Endodermal cell (in vitro differentiated cells): ENCODE results near the gene IGSF1. TPM values are rescaled to one million over a fixed set of nuclear protein-coding genes. Genes with fewer than 3 reads are reported as not detected.
"Not testable (repeated sequence)": the region's sequence is repeated elsewhere in the genome, so short reads cannot be mapped to it uniquely, and the experiment has no call there.

ENCODE experiments used
- DNase-seq: peaks from one replicate; pipeline ENCODE4 v3.0.0-alpha.2; 2017
- H3K27ac ChIP-seq: 2 replicates; pipeline ENCODE4 v1.5.1; 2013; ENCODE audit warnings: mild to moderate bottlenecking, low read depth, low read length, moderate library complexity
- H3K27me3 ChIP-seq: 2 replicates; pipeline ENCODE4 v1.6.1; 2013; ENCODE audit warnings: mild to moderate bottlenecking, low read length, moderate library complexity; ENCODE audit not compliant: insufficient read depth, control insufficient read depth, poor library complexity, severe bottlenecking
- H3K36me3 ChIP-seq: 2 replicates; pipeline ENCODE4 v1.7.0; 2013; ENCODE audit warnings: mild to moderate bottlenecking, low read length, moderate library complexity; ENCODE audit not compliant: control insufficient read depth, insufficient read depth
- H3K4me1 ChIP-seq: one replicate; pipeline ENCODE4 v1.7.0; 2013; ENCODE audit warnings: low read length; ENCODE audit not compliant: control insufficient read depth, insufficient read depth
- H3K4me3 ChIP-seq: 2 replicates; pipeline ENCODE4 v1.5.1; 2013; ENCODE audit warnings: mild to moderate bottlenecking, low read length, moderate library complexity
- H3K9ac ChIP-seq: 2 replicates; pipeline ENCODE4 v1.6.1; 2013; ENCODE audit warnings: mild to moderate bottlenecking, low read length, moderate library complexity; ENCODE audit not compliant: poor library complexity, severe bottlenecking; ENCODE audit errors: extremely low read depth
- H3K9me3 ChIP-seq: 2 replicates; pipeline ENCODE4 v1.6.1; 2013; ENCODE audit warnings: mild to moderate bottlenecking, low read length, moderate library complexity; ENCODE audit not compliant: control insufficient read depth
- H3K27ac Mint-ChIP-seq: 2 replicates; pipeline ENCODE4 v1.8.0; 2020; ENCODE audit warnings: mixed read lengths
- H3K27me3 Mint-ChIP-seq: 2 replicates; pipeline ENCODE4 v1.8.0; 2021; ENCODE audit warnings: mild to moderate bottlenecking, mixed read lengths; ENCODE audit not compliant: insufficient read depth
- H3K36me3 Mint-ChIP-seq: 2 replicates; pipeline ENCODE4 v1.8.0; 2020; ENCODE audit warnings: low read depth, mixed read lengths
- H3K4me1 Mint-ChIP-seq: 2 replicates; pipeline ENCODE4 v1.8.0; 2020; ENCODE audit warnings: mixed read lengths
- H3K4me3 Mint-ChIP-seq: 2 replicates; pipeline ENCODE4 v1.8.0; 2020; ENCODE audit warnings: mild to moderate bottlenecking, moderate library complexity, mixed read lengths
- H3K9me3 Mint-ChIP-seq: 2 replicates; pipeline ENCODE4 v1.8.0; 2020; ENCODE audit warnings: mild to moderate bottlenecking, mixed read lengths
- CTCF ChIP-seq: fragments of 200-600 bp; sonication (generic); conservative IDR thresholded peaks from 2 replicates; pipeline ENCODE4 v1.5.0; 2021; ENCODE audit warnings: antibody characterized with exemption, mild to moderate bottlenecking
- WGBS, 2 experiments: methylation state at CpG; one replicate each; pipeline versions ENCODE4 v1.1.5 to v1.1.7; 2013; ENCODE audit warnings: missing lambda C conversion rate in 2 of 2, mixed read lengths in 1 of 2; ENCODE audit not compliant: insufficient coverage in 1 of 2, insufficient read length in 1 of 2; 5-methylcytosine and 5-hydroxymethylcytosine counted together
- total RNA-seq, 2 donors: library from RNA; stranded (reverse); fragmentation: NEBNext Ultra II Directional in 1 of 2; extraction: Animal tissue kit (Norgen Biotek cat#: 25700) in 1 of 2; gene quantifications; 2 replicates in 1 of 2; 3 replicates in 1 of 2; pipeline ENCODE4 v1.2.1, GENCODE V29; 2021

Gene IGSF1
- total RNA-seq, 2 donors from 2014 or later, result 5.6 to 10.5 TPM

- Histone ChIP-seq H3K9ac (no peak overlapping the region), H3K4me1 (peaks cover 4% of the 10 kb centered on the region), H3K9me3 (no peaks in the 10 kb centered on the region), H3K27ac (no peak overlapping the region), H3K27me3 (peaks cover 30% of the 10 kb centered on the region), H3K36me3 (no peaks in the 10 kb centered on the region), H3K4me3 (no peak overlapping the region)
- 79% methylated on average over 11 of the region's 13 CpGs; no CpG with 5 or more reads in 1 of the 2 experiments for WGBS, 2 experiments
- H3K27ac Mint-ChIP-seq, result no peak overlapping the region
- H3K9me3 Mint-ChIP-seq, result no peaks in the 10 kb centered on the region
- peak; percentile 88 for DNase-seq
- H3K27me3 Mint-ChIP-seq, result peaks cover 24% of the 10 kb centered on the region
- H3K4me1 Mint-ChIP-seq, result peaks cover 22% of the 10 kb centered on the region
- TF ChIP-seq CTCF, result peak; percentile 83
- H3K36me3 Mint-ChIP-seq, result no peaks in the 10 kb centered on the region
- H3K4me3 Mint-ChIP-seq, result no peak overlapping the region
Observed at GRCh38 chrX:131262738-131263679, 26.1 kb downstream of the IGSF1 start.

DNA sequence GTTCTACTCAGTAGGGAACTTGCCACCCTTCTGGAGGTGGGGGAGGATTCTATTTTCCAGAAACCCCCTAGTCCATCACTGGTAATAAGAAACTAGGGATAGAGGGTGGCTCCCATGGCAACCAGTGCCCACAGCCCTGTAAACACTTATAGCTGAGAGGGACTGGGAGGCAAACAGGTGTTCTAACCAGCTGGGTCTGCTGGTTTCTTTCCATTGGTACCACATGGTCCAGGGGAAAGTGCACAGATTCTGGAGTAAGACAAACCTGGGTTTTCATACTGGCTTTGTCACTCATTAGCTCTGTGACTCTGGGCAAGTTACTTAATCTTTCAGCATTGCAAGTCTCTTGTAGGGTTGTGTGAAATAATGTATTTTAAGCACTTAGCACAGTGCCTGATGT, 26.9 kb downstream of the IGSF1 start:
- DNase-seq, result no peak
- no peaks in the 10 kb centered on the region for H3K9me3 Mint-ChIP-seq
- Histone ChIP-seq H3K4me1 (peaks cover 4% of the 10 kb centered on the region), H3K9me3 (no peaks in the 10 kb centered on the region), H3K27me3 (peaks cover 32% of the 10 kb centered on the region), H3K36me3 (no peaks in the 10 kb centered on the region), H3K9ac (no peak overlapping the region), H3K27ac (no peak overlapping the region), H3K4me3 (no peak overlapping the region)
- H3K36me3 Mint-ChIP-seq, result no peaks in the 10 kb centered on the region
- H3K27me3 Mint-ChIP-seq, result peaks cover 26% of the 10 kb centered on the region
- no peak for TF ChIP-seq CTCF
- H3K4me3 Mint-ChIP-seq, result no peak overlapping the region
- peaks cover 30% of the 10 kb centered on the region for H3K4me1 Mint-ChIP-seq
- no peak overlapping the region for H3K27ac Mint-ChIP-seq

DNA sequence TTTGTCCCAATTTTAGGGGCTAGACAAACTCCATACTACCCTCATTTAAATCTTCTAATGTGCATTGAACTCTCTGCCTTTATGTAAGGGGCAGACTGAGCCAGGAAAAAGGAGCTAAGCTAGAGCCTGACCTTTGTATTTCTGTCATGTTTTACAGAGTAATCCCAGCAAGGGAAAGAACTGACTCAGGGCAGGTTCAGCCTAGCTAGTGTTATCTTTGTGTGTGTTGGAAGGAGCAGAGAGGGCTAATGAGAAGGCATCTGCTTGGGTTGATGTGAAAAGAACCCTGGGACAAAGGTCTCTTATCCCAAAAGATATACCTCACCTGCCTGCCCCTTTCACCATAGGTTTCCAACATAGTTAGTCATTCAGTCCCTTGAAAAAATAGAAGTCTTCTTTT, 31.7 kb downstream of the IGSF1 start:
- Mint-ChIP-seq H3K4me3 (no peak overlapping the region), H3K27ac (no peak overlapping the region), H3K4me1 (peaks cover 8% of the 10 kb centered on the region), H3K9me3 (no peaks in the 10 kb centered on the region), H3K27me3 (peaks cover 46% of the 10 kb centered on the region), H3K36me3 (no peaks in the 10 kb centered on the region)
- no peaks in the 10 kb centered on the region for H3K36me3 ChIP-seq
- H3K9ac ChIP-seq, result no peak overlapping the region
- TF ChIP-seq CTCF, result no peak
- H3K4me1 ChIP-seq, result no peaks in the 10 kb centered on the region
- DNase-seq, result no peak
- H3K4me3 ChIP-seq, result no peak overlapping the region
- peaks cover 50% of the 10 kb centered on the region for H3K27me3 ChIP-seq
- H3K27ac ChIP-seq, result no peak overlapping the region
- no peaks in the 10 kb centered on the region for H3K9me3 ChIP-seq

DNA sequence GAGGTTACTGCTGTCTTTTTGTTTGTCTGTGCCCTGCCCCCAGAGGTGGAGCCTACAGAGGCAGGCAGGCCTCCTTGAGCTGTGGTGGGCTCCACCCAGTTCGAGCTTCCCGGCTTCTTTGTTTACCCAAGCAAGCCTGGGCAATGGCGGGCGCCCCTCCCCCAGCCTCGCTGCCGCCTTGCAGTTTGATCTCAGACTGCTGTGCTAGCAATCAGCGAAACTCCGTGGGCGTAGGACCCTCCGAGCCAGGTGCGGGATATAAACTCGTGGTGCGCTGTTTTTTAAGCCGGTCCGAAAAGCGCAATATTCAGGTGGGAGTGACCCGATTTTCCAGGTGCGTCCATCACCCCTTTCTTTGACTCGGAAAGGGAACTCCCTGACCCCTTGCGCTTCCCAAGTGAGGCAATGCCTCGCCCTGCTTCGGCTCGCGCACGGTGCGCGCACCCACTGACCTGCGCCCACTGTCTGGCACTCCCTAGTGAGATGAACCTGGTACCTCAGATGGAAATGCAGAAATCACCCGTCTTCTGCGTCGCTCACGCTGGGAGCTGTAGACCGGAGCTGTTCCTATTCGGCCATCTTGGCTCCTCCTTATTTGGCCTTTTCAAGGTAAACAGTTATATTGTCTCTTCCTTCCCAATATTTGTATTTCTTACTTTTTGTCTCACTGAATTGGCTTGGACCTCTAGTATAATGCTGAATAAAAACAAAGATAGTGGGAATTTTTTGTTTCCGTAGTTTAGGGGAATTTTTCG, 37.9 kb downstream of the IGSF1 start:
- not testable (repeated sequence) for H3K4me1 Mint-ChIP-seq, H3K36me3 Mint-ChIP-seq, DNase-seq, H3K4me3 ChIP-seq, H3K9ac ChIP-seq, H3K4me1 ChIP-seq, H3K9me3 ChIP-seq, H3K36me3 ChIP-seq, H3K27ac ChIP-seq
- peaks cover 14% of the 10 kb centered on the region for H3K9me3 Mint-ChIP-seq
- peak overlapping the region; percentile 76 for H3K27ac Mint-ChIP-seq
- H3K4me3 Mint-ChIP-seq, result peak overlapping the region; percentile 53
- 82% methylated on average over 16 of the region's 36 CpGs; no CpG with 5 or more reads in 1 of the 2 experiments for WGBS, 2 experiments
- H3K27me3 ChIP-seq, result peaks cover 14% of the 10 kb centered on the region
- H3K27me3 Mint-ChIP-seq, result peaks cover 13% of the 10 kb centered on the region
